Measurements from ENCODE around the gene CORO7. TPM values are rescaled to one million over a fixed set of nuclear protein-coding genes. Genes with fewer than 3 reads are reported as not detected.

Gene CORO7
- total and polyA plus RNA-seq, 9 of the 15 experiments (the other 6 are each of a cell fraction or from before 2014, with no cell fraction given): 0.45 to 77.2 (median 18.7) TPM

- Histone ChIP-seq H3K79me2 (ENCODE audit: control insufficient read depth, insufficient read depth, low read length) (no peaks in the 10 kb centered on the region), H3K9ac (ENCODE audit: insufficient read depth in 1 of 2, low read depth in 2 of 2, low read length in 2 of 2) (peak overlapping the region in 1 of 2 experiments; percentile 73; a peak in 2 of 4 replicates), H3K27ac (ENCODE audit: extremely low read depth, low read depth, low read length) (no peak overlapping the region), H3K4me1 (replicated peaks in 1 of 2; ENCODE audit: control insufficient read depth in 2 of 2, insufficient read depth in 2 of 2, low read length in 2 of 2) (peaks cover 17 to 62% of the 10 kb centered on the region in 2 experiments), H4K20me1 (replicated peaks; ENCODE audit: control insufficient read depth, insufficient read depth, low read length) (0 out of 2 replicates have a peak, but pooled peaks cover 2% of the 10 kb centered on the region), H3K4me2 (ENCODE audit: insufficient read depth, low read length) (no peak overlapping the region), H3K9me1 (ENCODE audit: control insufficient read depth, insufficient read depth, low read length) (no peaks in the 10 kb centered on the region), H3K4me3 (no peak overlapping the region), H2AFZ (ENCODE audit: low read depth, low read length) (no peak overlapping the region), H3K27me3 (ENCODE audit: control insufficient read depth in 2 of 2, insufficient read depth in 2 of 2, low read length in 2 of 2) (no peaks in the 10 kb centered on the region), H3K9me3 (replicated peaks; ENCODE audit: control insufficient read depth, insufficient read depth, low read depth, low read length) (no peaks in the 10 kb centered on the region), H3K36me3 (ENCODE audit: control insufficient read depth, insufficient read depth, low read length) (peaks cover 42% of the 10 kb centered on the region; the same call in 2 of the 3 replicates)
- TF ChIP-seq OTX1 (CRISPR knock-in tag; IDR thresholded peaks at IDR 0.05) (no peak), POLR2G (IDR thresholded peaks at IDR 0.05; ENCODE audit: low read depth, low read length) (peak; percentile 3; the same call in 1 of the 2 replicates)
- POLR2A ChIA-PET: no interaction called here
- no peak for ATAC-seq
- no TSS peak for BruUV-seq (replicated peaks)
- intact Hi-C loops (cut with micrococcal nuclease): no loop called here
- CTCF ChIA-PET (ENCODE audit: low intra/inter-chr PET ratio): no interaction called here
- 91% methylated on average over 10 of the region's 13 CpGs for WGBS (ENCODE audit: insufficient coverage, low coverage, missing lambda C conversion rate)
- no peak for FAIRE-seq
- in situ Hi-C loops (cut with MboI): no loop called here
- DNase-seq (ENCODE audit: extremely low read depth in 1 of 4, low spot score in 3 of 4): no peak
Observed at GRCh38 chr16:4366016-4366415, 50.4 kb downstream of the CORO7 start.

- no peak overlapping the region for H2AFZ ChIP-seq (ENCODE audit: low read depth, low read length)
- no TSS peak for BruUV-seq (replicated peaks)
- intact Hi-C loops (cut with micrococcal nuclease): no loop called here
- H3K36me3 ChIP-seq (ENCODE audit: control insufficient read depth, insufficient read depth, low read length): peaks cover 42% of the 10 kb centered on the region; the same call in 2 of the 3 replicates
- H3K27ac ChIP-seq (ENCODE audit: extremely low read depth, low read depth, low read length): no peak overlapping the region
- peaks cover 13 to 62% of the 10 kb centered on the region in 2 experiments for H3K4me1 ChIP-seq (replicated peaks in 1 of 2; ENCODE audit: control insufficient read depth in 2 of 2, insufficient read depth in 2 of 2, low read length in 2 of 2)
- ChIA-PET POLR2A (no interaction called here), CTCF (ENCODE audit: low intra/inter-chr PET ratio) (no interaction called here)
- in situ Hi-C loops (cut with MboI): no loop called here
- 0 out of 2 replicates have a peak, but pooled peaks cover 2% of the 10 kb centered on the region for H4K20me1 ChIP-seq (replicated peaks; ENCODE audit: control insufficient read depth, insufficient read depth, low read length)
- 82% methylated on average over 9 of the region's 12 CpGs for WGBS (ENCODE audit: insufficient coverage, low coverage, missing lambda C conversion rate)
- FAIRE-seq (no peak), ATAC-seq (no peak), DNase-seq (ENCODE audit: extremely low read depth in 1 of 4, low spot score in 3 of 4) (no peak)
- peak overlapping the region in 1 of 2 experiments; percentile 73; a peak in 2 of 4 replicates for H3K9ac ChIP-seq (ENCODE audit: insufficient read depth in 1 of 2, low read depth in 2 of 2, low read length in 2 of 2)
- H3K9me3 ChIP-seq (replicated peaks; ENCODE audit: control insufficient read depth, insufficient read depth, low read depth, low read length): no peaks in the 10 kb centered on the region
- H3K79me2 ChIP-seq (ENCODE audit: control insufficient read depth, insufficient read depth, low read length): no peaks in the 10 kb centered on the region
- H3K27me3 ChIP-seq (ENCODE audit: control insufficient read depth in 2 of 2, insufficient read depth in 2 of 2, low read length in 2 of 2): no peaks in the 10 kb centered on the region
- H3K4me3 ChIP-seq: no peak overlapping the region
- TF ChIP-seq TBL1XR1 (IDR thresholded peaks at IDR 0.05; ENCODE audit: low read length in 2 of 2) (no peak), POLR2G (IDR thresholded peaks at IDR 0.05; ENCODE audit: low read depth, low read length) (peak; percentile 25; the same call in 1 of the 2 replicates)
- H3K4me2 ChIP-seq (ENCODE audit: insufficient read depth, low read length): no peak overlapping the region
- H3K9me1 ChIP-seq (ENCODE audit: control insufficient read depth, insufficient read depth, low read length): no peaks in the 10 kb centered on the region
Observed at GRCh38 chr16:4365615-4366014, 50.8 kb downstream of the CORO7 start.

Data from K562 (cell line).